Measurements from ENCODE around the gene KIAA1958.
"Not testable (repeated sequence)": the region's sequence is repeated elsewhere in the genome, so short reads cannot be mapped to it uniquely, and the experiment has no call there.

The KIAA1958 gene

DNA sequence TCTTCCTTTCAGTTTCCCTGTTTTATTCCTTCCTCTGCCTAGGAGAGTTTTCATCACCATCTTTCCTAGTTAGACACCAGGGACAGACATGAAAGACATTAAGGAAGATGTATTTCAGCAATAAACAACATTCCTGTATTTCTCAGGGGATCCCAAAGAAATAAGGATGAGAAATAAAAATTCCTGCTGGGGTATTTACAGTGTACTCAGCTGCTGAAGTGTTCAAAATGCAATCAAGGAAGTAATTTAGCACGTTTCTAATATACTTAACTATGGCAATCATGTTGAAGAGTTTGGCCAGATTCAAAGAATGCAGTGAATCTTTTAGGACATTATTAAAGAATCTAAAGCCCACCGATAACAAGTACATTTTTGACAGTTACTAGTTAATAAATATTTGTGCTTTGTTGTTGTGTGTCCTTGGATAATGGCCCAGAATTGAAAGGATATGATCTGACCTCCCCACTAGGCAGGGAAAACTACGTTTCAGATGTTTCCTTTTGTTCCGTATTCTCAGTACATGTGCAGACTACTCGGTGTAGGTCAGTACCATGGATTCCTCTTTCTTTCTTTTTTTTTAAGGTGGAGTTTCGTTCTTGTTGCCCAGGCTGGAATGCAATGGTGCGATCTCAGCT is 184.5 kb downstream of the KIAA1958 start:
- no peak for DNase-seq

- DNase-seq: not testable (repeated sequence)
Measured at GRCh38 chr9:112673221-112673620, 186.6 kb downstream of the KIAA1958 start.

GRCh38 chr9:112677040-112677439 is 190.4 kb downstream of the KIAA1958 start:
- no peak for DNase-seq

DNA sequence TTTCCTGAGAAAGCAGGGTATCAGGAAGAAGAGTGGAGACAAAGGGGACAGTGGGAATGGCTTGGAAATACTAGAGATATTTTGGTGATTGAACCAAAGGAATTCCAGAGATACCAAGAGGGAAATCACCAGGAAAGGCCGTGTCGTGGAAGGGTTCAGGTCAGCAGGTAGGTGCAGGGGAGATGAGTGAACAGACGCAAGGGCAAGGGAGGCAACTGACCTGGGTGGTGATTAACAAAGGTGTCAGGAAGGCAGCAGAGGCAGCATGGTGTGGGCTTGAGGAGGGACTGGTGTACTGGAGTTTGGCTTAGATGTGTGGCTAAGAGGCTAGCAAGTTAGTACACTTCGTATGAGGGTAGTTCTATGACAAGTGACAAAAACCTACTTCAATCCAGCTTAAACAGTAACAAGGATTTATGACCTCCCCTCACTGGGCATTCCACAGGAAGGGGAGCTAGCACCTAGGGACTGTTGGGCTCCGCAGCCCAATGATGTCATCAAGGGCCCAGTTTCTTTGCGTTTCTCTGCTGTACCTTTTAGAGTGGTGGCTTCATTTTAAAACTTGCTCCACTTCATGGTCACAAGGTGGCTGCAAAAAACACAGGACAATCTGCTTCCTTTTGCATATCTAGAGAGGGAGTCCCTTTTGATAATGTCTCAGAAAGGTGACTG is 194.2 kb downstream of the KIAA1958 start:
- DNase-seq: no peak

GRCh38 chr9:112689161-112689740 is 202.6 kb downstream of the KIAA1958 start:
- no peak for DNase-seq

DNA sequence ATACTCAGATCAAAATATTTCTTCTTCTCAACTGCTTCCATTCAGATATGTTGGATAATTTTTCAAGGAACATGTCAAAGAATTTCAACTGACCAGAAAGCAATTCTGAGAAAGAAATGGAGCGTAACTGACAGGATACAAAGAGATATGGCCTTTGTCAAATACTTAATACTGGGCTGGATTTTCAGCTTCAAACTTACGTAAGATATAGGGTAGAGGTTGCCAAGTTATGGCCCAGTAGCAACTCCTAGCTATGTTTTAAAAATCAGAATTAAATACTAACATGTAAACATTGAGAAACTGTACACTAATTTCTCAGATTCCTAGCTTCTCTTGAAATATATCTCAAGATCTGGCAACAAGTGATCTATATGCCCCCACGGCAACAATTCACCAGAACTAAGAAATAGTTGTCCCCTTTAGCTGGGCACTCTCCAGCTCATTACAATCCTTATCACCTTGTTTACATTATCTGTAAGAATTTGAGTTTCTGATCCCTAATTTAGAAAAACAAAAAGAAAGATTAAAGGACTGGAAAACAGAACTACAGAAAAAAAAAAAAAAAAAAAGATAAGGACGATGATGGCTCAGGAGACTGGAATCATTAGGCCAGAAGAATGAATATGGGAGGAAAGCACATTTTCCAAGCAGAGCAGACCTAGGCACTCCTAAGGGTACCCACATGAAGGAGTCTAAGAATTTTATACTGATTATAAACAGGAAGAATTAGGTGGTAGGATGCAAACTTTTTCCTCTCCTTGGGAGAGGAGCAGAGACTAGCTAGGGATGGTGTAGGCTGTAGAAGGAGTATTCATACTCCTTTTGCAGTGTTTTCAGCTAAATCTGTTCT is 208.3 kb downstream of the KIAA1958 start:
- no peak for DNase-seq

GRCh38 chr9:112696461-112696860 is 209.8 kb downstream of the KIAA1958 start:
- no peak for DNase-seq

DNA sequence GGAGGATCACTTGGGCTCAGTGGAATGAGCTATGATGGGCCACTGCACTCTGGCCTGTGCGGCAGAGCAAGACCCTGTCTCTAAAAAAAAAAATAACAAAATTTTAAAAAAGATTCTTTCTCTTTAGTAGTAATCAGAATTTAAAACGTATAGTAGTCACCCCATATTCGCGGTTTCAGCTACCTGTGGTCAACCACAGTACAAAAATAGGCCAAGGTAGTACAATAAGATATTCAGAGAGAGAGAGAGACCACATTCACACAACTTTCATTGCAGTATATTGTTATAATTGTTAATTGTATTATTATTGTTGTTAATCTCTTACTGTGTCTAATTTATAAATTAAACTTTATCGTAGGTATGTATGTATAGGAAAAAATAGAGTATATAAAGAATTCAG is 212.6 kb downstream of the KIAA1958 start:
- no peak for DNase-seq

- no peak for DNase-seq
Measured at GRCh38 chr9:112700085-112700484, 213.5 kb downstream of the KIAA1958 start.

DNA sequence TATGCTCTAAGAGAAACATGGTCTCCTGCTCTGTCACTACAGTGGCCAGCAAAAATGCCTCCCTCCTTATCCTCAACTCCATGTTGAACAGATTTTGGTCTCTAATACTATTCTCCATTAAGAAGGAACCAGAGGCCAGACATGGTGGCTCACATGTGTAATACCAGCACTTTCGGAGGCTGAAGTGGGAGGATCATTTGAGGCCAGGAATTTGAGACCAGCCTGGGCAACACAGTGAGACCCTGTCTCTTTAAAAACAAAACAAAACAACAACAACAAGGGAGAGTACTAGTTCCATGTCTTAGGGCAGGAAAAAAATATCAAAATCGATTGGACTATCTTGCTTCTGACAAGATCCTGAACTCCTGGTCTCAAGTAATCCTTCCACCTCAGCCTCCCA is 216.7 kb downstream of the KIAA1958 start:
- DNase-seq: no peak

DNA sequence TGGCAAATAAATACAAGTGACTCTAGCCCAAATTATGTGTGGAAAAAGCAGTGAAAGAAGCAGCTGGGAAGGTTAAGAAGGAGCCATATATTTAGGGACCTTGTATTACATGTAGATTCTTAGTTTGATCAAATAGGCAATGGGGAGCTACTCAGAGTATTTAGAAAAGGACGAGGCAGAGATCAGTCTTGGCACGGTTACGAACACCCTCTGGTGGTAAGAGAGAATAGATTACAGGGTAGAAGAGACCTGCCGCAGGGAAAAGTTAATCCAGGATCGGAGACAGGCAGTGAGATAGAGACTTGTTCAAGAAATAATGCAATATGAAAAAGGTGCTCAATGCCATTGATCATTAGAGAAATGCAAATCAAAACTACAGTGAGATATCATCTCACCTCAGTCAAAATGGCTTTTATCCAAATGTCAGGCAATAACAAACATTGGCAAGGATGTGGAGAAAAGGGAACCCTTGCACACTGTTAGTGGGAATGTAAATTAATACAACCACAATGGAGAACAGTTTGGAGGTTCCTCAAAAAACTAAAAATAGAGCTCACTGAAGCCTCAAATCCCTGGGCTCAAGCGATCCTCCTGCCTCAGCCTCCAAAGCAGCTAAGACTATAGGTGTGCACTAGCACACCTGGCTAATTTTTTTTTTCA is 219.3 kb downstream of the KIAA1958 start:
- DNase-seq: no peak

GRCh38 chr9:112711050-112711689 is 224.5 kb downstream of the KIAA1958 start:
- DNase-seq: no peak

- no peak for DNase-seq
Measured at GRCh38 chr9:112712678-112713077, 226.1 kb downstream of the KIAA1958 start.

DNA sequence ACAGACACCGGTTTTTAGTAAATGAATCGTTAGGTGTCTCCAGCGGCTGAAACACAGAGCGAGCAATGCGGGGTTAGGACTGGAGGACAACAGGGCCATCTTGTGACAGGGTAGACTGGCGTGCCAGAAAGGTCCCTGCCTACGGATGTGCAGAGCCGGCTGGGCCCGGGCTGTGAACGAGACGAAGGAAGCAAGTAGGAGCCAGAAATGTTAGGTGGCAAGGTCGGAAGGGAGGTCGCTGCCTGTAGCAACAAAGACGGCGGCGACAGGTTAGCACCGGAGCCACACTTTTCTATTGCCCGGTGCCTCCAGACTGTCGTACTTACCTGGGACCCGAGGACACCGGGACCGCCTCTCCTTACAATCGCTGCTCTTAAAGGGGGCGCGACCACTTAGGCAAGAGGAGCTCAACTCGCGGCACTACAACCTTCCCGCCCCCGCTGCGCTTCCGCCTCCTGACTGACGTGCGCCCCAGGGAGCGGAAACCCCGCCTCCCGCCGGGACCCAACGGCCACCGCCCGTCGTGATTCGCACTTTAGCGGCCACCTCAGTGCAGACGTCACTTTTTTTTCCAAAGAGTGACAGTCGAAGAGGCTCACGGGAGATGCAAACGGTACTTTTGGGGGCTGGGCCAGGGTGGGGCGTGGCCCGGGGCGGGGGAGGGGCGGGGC is 231.2 kb downstream of the KIAA1958 start, which contains the start of gene INIP:
TSS of gene INIP (minus strand) at position 457 of the 671 bp plus-strand sequence. CDS start 1,632 bp downstream, outside the sequence.
- peak; percentile 57 for DNase-seq
